SU-DHL-6 (cell line): ENCODE data around the gene MYOD1.

Source experiments
- H2AFZ ChIP-seq: fragments of 200-600 bp; sonication (generic); 2 replicates; pipeline ENCODE4 v1.6.1; 2014; ENCODE audit warnings: low read depth, mild to moderate bottlenecking, moderate library complexity, mixed read lengths, antibody characterized with exemption, low read length; ENCODE audit not compliant: severe bottlenecking
- H3F3A ChIP-seq: fragments of 200-600 bp; shearing (Covaris generic); 2 replicates; pipeline ENCODE4 v1.6.0; 2016; ENCODE audit warnings: antibody characterized with exemption, mild to moderate bottlenecking; ENCODE audit not compliant: insufficient read depth
- H3K27ac ChIP-seq: fragments of 200-600 bp; sonication (generic); 2 replicates; pipeline ENCODE4 v1.5.1; 2016; ENCODE audit warnings: low read depth, mild to moderate bottlenecking, low read length, moderate library complexity, mixed read lengths
- H3K27me3 ChIP-seq: fragments of 200-600 bp; sonication (generic), shearing (Covaris generic); 2 replicates; pipeline ENCODE4 v1.6.0; 2014; ENCODE audit warnings: mild to moderate bottlenecking, low read length
- H3K36me3 ChIP-seq: fragments of 200-600 bp; sonication (generic); 2 replicates; pipeline ENCODE4 v1.6.1; 2014; ENCODE audit warnings: mild to moderate bottlenecking, low read length, mixed read lengths
- H3K4me2 ChIP-seq: fragments of 300-600, 200-600 bp; shearing (Covaris generic), sonication (generic); 2 replicates; pipeline ENCODE4 v1.6.0; 2014; ENCODE audit warnings: low read length, low read depth, mild to moderate bottlenecking; ENCODE audit not compliant: poor library complexity, severe bottlenecking
- H3K4me3 ChIP-seq: fragments of 200-600 bp; sonication (generic); 2 replicates; pipeline ENCODE4 v1.5.1; 2014; ENCODE audit warnings: antibody characterized with exemption, low read length, mild to moderate bottlenecking, mixed read lengths; ENCODE audit not compliant: insufficient read depth, poor library complexity, severe bottlenecking
- H3K79me2 ChIP-seq: fragments of 200-600 bp; sonication (generic); 2 replicates; pipeline ENCODE4 v1.6.1; 2014; ENCODE audit warnings: mild to moderate bottlenecking, low read length, moderate library complexity; ENCODE audit not compliant: insufficient read depth
- H3K9ac ChIP-seq: fragments of 200-600 bp; sonication (generic); 2 replicates; pipeline ENCODE4 v1.7.0; 2014; ENCODE audit warnings: mild to moderate bottlenecking, low read length
- H3K9me2 ChIP-seq: fragments of 200-600 bp; sonication (generic); replicated peaks from 2 replicates; pipeline ENCODE4 v1.6.1; 2014; ENCODE audit warnings: low read length; ENCODE audit not compliant: insufficient read depth
- H3K9me3 ChIP-seq: fragments of 200-600 bp; sonication (generic); 2 replicates; pipeline ENCODE4 v1.6.1; 2014; ENCODE audit warnings: low read length, mixed read lengths; ENCODE audit not compliant: insufficient read depth
- H4K20me1 ChIP-seq: fragments of 200-600 bp; sonication (generic); 2 replicates; pipeline ENCODE4 v1.6.1; 2014; ENCODE audit warnings: low read depth, mild to moderate bottlenecking, antibody characterized with exemption, low read length, moderate library complexity, mixed read lengths
- CTCF ChIP-seq: fragments of 200-600 bp; sonication (generic); IDR thresholded peaks from one replicate; pipeline ENCODE4 v1.5.1; 2017; ENCODE audit warnings: antibody characterized with exemption, mild to moderate bottlenecking, low read length, moderate library complexity; ENCODE audit not compliant: insufficient read depth, poor library complexity, severe bottlenecking
- EZH2phosphoT487 ChIP-seq: fragments of 200-600 bp; sonication (generic), shearing (Covaris generic); conservative IDR thresholded peaks from 2 replicates; pipeline ENCODE4 v1.6.1; 2018; ENCODE audit warnings: mild to moderate bottlenecking, antibody characterized with exemption, low read length, moderate library complexity, mixed read lengths

The MYOD1 gene

GRCh38 chr11:17692931-17693330 lies 26.4 kb upstream of the MYOD1 start:
- no peaks in the 10 kb centered on the region for H4K20me1 ChIP-seq
- no peak overlapping the region for H3K9ac ChIP-seq
- H3K79me2 ChIP-seq, result no peaks in the 10 kb centered on the region
- TF ChIP-seq EZH2phosphoT487 (no peak), CTCF (no peak)
- no peaks in the 10 kb centered on the region for H3K9me2 ChIP-seq
- H3K36me3 ChIP-seq, result no peaks in the 10 kb centered on the region
- no peak overlapping the region for H2AFZ ChIP-seq
- H3K4me2 ChIP-seq, result no peak overlapping the region
- H3K27me3 ChIP-seq, result no peaks in the 10 kb centered on the region; the same call in 1 of the 2 replicates
- no peaks in the 10 kb centered on the region for H3K9me3 ChIP-seq
- no peak overlapping the region for H3K4me3 ChIP-seq
- H3K27ac ChIP-seq, result no peak overlapping the region
- no peaks in the 10 kb centered on the region for H3F3A ChIP-seq

DNA sequence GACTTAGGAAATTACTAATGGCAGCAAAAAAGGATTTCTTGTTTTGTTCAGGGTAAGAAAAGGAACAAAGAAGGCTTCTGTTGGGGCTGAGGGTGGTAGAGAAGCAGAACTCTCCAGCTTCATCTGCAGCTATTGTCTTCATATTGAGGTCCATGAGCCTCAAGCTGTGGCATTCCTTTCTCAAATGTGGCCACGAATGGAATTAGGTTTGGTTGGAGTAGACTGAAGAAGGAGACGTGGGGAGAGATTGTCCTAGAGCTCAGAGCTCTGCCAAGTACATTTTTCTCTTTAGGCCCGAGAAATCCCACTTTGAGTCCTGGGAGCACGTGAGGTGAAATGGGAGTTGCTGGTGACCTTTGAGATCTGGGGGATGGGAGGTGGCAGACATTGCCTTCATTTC lies 25.8 kb upstream of the MYOD1 start:
- Histone ChIP-seq H3K9me3 (no peaks in the 10 kb centered on the region), H3K27me3 (no peaks in the 10 kb centered on the region; the same call in 1 of the 2 replicates), H3K4me2 (no peak overlapping the region), H2AFZ (no peak overlapping the region), H3K9me2 (no peaks in the 10 kb centered on the region), H3K27ac (no peak overlapping the region), H3K79me2 (no peaks in the 10 kb centered on the region), H3K36me3 (no peaks in the 10 kb centered on the region), H3F3A (no peaks in the 10 kb centered on the region), H4K20me1 (no peaks in the 10 kb centered on the region), H3K9ac (no peak overlapping the region), H3K4me3 (no peak overlapping the region)
- no peak for TF ChIP-seq CTCF
- TF ChIP-seq EZH2phosphoT487, result no peak

DNA sequence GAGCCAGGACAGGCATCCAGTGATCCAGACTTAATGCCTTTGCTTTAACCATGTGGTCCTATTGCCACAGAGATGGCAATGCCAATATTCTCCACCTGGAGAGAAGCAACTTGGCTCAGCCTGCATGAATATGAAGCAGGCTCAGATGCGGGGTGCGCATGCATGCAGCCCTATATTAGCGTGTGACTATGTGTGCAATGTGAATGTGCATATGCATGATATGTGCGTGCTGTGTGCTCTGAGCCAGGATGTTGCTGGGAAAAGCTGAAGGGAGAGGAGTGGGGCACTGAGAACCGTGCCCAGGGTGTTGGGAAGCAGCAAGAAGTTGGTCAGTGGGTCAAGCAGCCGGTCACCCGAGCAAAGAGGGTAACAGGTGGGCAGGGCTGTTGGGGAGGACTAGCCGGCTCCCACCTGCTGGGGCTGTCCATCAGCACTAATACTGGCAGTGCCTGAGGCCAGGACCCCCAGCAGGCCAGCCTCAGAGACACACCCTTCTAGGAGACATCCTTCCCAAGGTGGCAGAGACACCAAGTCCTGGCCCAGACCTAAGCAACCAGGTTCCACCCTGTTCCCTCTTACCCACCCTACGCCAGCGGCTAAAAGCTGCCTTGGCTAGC lies 24.8 kb upstream of the MYOD1 start:
- no peaks in the 10 kb centered on the region for H4K20me1 ChIP-seq
- no peak for TF ChIP-seq EZH2phosphoT487
- no peak for TF ChIP-seq CTCF
- no peak overlapping the region for H2AFZ ChIP-seq
- H3K9me2 ChIP-seq, result no peaks in the 10 kb centered on the region
- no peak overlapping the region for H3K27ac ChIP-seq
- no peaks in the 10 kb centered on the region for H3F3A ChIP-seq
- no peaks in the 10 kb centered on the region for H3K79me2 ChIP-seq
- no peak overlapping the region for H3K9ac ChIP-seq
- H3K4me2 ChIP-seq, result no peak overlapping the region
- H3K9me3 ChIP-seq, result no peaks in the 10 kb centered on the region
- H3K36me3 ChIP-seq, result no peaks in the 10 kb centered on the region
- no peak overlapping the region for H3K4me3 ChIP-seq
- H3K27me3 ChIP-seq, result no peaks in the 10 kb centered on the region; the same call in 1 of the 2 replicates
